NCI-H1048 (cell line): Measurements from ENCODE around the gene NSL1.
"Not testable (repeated sequence)": the region's sequence is repeated elsewhere in the genome, so short reads cannot be mapped to it uniquely, and the experiment has no call there.

Experiments
- DNase-seq: peaks from one replicate; lab custom pipeline; 2025; lab: John Stamatoyannopoulos, UW

The NSL1 gene

DNA sequence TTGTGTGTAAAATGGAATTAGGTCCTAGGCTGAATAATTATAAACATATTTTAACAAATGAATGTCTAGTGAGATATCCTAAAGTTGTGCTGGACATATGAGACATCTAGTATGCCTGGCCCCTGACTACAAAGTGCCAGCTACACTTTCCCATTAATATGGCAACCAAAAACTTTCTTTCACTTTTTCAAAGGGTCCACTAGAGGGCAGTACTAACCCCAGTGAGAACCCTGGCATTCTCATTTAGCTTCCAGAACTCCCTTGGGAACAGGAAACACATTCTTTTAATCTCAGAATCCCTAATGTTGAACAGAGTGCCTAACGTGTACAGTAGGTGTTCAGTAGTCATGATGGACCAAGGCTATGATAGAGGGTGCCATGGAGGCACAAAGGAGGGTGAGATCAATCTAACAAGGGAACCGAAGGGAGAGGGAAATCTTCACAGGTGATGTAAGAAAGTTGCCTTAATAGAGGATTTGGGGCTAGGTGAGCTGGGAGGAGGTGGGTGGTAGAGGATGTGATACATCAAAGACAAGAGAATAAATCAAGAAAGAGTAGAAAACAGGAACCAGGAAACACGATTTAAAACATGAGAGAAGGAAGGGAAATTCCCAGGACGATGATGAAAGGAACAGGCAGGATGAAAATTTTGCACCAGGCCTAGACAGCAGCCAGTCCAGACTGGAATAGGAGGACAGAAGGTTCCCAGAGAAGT, 41.6 kb downstream of the NSL1 start:
- peak; percentile 58 for DNase-seq

DNA sequence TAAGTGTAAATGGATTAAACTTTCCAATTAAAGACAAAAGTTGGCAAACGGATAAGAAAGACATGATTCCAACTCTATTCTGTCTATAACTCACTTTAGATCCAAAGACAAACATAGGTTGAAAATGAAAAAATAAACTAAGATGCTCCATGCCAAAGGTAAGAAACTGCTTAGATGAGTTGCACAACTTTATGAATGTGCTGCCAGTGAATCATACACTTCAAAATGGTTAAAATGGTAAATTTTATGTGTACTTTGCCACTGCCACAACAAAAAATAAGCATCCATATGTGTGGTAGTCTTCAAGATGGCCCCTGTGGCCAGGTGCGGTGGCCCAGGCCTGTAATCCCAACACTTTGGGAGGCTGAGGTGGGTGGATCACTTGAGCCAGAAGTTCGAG, 45.0 kb downstream of the NSL1 start:
- DNase-seq, result no peak

DNA sequence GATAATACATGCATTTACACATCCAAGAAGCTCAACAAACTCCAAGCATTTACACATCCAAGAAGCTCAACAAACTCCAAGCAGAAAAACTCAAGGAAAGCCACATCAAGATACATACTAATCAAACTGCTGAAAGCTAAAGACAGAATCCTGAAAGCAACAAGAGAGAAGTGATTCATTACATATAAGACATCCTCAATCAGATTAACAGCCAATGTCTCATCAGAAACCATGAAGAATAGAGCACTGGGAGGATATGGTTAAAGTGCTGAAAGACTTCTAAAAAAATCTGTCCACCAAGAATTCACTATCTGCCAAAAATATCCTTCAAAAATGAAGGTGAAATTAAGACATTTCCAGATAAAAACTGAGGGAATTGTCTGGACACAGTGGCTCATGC, 46.3 kb downstream of the NSL1 start:
- DNase-seq, result no peak

DNA sequence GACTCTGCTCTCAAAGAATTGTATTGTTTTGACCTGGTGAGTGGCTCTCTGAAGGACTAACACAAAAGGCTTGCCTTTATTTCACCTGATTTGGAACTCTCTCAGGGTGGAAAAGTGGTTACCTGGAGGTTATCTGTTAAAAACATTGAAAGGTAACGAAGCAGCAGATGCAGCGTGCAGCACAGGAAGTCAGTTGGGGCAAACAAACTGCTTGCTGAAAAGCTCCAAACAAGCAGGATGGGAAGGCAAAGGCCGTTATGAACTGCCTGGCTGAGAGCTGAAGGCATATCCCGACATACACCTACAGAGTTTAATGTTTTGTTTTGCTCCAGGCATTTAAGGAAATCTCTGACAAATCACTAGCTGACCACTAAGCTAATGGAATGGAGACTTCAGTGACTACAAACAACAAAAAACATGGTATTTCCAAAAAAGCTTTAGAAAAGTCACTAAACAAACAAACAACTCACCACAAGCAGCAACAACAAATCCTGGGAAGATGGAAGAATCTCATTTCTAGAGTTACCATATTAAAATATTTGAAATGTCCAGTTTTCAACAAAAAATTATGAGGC, 47.6 kb downstream of the NSL1 start:
- DNase-seq, result no peak

DNA sequence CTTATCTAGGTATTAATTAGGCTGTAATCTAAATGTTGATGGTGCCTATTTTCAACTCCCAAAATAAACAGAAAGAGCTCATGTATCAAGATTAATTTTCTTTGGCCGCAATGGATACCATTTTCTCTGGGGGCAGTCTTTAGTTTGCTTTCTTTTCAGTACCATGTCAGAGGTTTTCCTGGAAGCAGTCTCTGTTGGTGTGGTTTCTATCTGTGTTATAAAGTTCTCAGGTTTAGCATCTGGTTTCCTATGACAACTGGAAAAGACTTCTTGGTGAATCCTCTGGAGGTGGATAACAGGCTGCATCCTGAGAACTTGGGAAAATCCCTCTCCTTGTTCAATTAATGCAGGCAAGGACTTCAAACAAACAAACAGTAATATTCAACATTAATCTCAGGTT, 53.2 kb downstream of the NSL1 start:
- DNase-seq, result no peak

DNA sequence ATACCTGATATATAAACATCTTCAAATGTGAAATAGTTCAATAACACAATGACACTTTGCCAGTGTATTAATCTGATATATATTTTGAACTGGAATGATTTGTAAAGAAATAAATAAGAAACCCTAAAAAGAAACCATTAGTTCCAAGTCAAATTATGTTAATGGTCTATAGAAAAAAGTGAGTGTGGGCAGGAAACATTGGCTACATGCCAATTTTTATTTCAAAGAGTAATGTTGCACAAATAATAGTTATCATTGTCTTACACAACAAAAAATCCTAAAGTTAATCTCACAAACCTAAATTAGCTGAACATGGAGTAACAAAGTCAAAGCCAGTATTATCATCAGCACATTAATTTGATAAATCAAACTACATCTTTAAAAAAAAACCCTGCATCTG, 54.0 kb downstream of the NSL1 start:
- no peak for DNase-seq

DNA sequence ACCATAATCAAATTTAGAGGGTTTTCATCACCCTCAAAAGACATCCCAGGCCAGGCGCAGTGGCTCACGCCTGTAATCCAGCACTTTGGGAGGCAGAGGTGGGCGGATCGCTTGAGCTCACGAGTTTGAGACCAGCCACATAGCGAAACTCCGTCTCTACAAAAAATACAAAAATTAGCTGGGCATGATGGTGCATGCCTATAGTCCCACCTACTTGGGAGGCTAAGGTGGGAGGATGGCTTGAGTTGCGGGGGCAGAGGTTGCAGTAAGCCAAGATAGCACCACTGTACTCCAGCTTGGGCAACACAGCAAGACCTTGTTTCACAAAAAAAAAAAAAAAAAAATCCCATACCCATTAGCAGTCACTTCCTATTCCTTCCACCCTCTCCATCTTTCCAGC, 58.5 kb downstream of the NSL1 start:
- DNase-seq, result no peak

DNA sequence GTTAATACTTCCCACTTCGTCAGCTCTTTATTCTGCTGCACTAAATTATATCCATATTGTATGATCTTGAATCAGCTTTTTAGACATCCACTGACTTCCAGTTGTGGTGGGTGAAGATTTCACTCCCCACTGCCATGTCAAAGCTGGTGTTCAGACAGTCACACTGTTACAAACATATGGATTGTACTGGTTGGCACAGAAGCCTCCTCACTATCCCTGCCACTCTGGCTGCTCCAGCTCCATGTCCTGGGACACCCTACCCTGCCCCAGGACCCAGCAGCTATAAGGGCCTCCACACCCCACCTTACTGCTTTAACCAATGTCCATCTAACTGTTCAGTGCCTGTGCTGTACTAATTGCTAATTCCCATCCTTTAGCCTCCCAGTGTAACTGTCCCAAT, 59.9 kb downstream of the NSL1 start:
- DNase-seq, result no peak

DNA sequence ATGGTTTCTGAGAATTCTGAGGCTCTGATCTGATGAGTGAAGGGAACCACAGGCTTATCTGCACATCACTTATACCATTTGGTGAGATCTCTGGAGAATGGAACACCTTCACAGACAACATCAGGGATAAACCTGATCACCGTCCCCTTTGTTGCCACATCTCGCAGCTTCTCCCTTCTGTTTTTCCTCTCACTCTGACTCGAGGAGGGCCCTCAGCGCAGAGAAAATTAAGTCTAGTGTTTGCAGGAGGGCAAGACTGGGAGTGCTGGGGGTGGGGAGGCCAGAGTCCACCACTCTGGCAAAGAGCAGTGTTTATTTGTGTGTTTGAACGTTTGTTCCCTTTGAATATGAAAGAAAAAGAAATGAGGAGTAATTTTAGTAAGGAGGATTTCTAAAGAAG, 63.0 kb downstream of the NSL1 start:
- DNase-seq, result no peak

DNA sequence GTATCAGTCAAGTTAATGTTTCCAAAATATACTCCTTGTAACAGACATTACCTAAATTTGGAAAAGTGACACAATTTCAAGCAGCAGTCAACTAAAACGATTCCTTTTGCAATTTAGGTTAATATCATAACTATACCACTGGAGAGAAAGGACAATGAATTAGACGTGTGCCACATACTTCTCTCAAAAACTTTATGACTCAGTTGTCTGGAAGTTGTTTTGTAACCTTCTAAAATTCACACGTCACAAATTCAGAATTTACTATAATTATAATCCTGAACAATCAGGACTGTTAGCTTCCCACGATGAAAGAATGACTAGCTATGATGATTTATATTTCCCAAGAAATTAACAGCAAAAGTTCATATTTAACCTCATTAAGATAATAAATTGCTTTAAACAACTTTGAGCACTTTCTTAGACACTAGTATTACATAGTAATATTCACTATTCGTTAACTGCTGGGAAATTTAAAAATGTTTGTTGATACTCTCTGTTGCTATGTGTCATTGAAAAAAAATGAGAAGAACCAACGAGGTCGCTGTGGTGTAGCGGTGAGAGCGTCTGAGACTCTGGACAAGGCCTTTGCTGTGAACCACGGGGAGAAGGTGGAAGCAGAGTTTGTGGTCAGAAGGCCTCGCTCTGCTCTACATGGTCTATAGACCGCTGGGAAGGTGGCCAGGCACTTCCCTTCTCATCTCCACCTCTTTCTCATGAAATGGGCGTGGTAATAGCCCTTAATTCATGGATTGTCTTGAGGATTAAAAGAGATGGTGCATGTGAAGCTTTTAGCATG, 64.0 kb downstream of the NSL1 start:
- DNase-seq, result no peak

DNA sequence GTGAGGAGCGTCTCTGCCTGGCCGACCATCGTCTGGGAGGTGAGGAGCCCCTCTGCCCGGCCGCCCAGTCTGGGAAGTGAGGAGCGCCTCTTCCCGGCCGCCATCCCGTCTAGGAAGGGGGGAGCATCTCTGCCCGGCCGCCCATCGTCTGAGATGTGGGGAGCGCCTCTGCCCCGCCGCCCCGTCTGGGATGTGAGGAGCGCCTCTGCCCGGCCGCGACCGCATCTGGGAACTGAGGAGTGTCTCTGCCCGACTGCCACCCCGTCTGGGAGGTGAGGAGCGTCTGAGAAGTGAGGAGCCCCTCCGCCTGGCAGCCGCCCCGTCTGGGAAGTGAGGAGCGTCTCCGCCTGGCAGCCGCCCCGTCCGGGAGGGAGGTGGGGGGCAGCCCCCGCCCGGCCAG, 66.9 kb downstream of the NSL1 start:
- DNase-seq, result not testable (repeated sequence)

DNA sequence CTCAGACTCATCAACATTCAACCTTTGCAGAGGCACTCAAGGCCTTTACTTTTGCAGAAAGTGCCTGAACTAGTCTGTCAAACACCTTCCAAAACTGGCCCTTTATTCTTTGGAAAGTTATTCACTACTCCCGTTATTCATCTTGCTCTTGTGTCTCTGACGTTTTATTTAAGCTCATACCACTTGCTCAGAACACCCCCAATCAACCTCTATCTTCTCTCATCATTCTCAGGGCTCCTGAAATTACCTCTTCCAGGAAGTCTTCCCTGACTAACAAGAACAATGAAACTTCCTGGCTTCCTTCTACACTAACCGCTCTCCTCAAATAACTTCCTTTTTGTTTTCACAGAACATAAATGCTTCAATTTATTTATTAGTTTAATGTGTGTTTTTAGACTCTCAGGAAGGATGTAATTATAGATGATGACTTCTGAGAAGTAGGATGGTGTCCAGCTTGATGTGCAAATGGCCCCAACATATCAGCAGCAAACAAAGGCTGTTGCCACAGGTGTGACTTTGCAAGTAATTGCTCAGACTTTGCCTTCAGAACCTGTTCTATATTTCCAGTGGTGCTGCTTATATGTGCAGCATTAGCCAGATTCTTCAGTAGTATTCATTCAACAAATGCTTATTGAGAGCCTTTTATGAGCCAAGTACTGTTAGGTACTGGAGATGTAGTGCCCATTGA, 69.2 kb downstream of the NSL1 start:
- DNase-seq, result no peak

DNA sequence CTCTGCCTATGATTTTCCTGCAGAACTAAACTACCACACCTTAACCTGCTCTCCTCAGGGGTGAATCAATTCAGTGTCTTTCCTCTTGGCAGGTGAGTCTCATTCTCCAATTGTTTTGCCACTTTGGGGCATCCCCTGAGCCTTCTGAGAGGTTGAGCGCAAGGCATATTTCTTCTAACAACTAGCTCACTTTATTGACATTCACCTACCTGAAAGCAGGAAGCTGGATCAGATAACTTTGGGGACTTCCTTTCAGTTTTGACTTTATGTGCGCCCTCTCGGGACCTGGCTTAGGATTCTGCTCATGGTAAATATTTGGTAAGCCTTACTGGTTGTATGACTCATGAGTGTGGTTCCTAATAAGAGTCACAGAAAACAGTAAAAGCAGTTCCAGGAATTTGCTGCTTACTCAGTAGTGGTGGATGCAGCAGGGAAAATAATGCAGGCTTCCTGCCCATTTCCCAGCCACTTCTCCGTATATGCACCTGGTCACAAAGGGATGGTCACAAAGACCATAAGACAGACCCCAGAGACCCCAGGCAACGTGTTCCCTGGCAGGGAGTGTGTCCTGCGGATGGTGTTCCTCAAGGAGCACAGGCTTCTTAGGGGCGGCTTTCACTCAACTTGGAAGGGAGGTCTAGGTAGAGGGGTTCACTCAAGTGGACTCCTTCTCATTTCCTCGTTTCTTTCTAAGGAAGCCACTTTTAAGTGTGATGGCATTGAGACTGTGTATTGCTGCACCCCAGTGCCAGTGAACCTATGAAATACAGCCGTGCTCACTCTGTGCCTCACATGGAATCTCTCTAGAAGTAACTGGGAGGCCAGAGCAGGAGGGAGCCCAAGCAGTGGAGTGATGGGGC, 70.0 kb downstream of the NSL1 start:
- no peak for DNase-seq

DNA sequence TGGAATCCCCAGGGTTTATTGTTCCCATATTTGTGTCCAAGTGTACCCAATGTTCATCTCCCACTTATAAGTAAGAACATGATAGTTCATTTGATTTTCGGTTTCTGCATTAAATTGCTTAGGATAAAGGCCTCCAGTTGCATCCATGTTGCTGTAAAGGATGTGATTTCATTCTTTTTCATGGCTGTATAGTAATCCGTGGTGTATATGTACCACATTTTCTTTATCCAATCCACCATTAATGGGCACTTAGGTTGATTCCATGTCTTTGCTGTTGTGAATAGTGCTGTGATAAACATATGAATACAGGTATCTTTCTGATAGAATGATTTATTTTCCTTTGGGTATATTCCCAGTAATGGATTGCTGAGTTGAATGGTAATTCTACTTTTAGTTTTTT, 71.9 kb downstream of the NSL1 start:
- no peak for DNase-seq

DNA sequence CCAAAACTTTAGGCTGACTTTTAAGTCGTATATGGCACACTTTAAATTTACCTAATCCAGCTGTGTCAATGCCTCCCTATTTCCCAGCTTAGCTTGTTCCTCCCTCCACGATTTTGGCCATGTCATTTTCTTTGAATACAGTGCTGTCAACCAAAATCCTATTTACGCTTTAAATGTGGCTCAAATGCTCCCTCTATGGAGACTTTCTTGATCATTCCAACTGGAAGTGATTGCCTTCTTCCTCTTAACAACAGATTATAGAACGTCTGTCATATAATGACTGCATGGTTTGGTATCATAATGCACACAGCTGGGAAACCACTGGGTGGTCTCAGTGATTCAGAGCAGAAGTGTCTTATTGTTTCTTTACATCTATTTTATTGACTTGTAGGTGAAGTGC, 73.1 kb downstream of the NSL1 start:
- no peak for DNase-seq

DNA sequence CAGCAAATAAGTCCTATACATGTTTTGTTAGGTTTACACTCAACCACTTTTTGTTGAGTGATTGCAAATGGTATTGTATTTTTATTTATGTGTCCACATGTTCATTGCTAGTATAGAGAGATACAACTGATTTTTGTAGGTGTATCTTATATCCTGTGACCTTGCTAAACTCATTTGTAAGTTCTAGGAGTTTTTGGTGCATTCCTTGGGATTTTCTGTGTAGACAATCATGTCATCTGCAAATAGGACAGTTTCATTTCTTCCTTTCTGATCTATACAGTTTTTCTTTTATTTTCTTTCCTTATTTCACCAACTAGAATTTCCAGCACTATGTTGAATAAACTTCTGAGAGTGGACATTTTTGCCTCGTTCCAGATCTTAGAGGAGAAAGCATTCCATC, 75.4 kb downstream of the NSL1 start:
- DNase-seq, result no peak

DNA sequence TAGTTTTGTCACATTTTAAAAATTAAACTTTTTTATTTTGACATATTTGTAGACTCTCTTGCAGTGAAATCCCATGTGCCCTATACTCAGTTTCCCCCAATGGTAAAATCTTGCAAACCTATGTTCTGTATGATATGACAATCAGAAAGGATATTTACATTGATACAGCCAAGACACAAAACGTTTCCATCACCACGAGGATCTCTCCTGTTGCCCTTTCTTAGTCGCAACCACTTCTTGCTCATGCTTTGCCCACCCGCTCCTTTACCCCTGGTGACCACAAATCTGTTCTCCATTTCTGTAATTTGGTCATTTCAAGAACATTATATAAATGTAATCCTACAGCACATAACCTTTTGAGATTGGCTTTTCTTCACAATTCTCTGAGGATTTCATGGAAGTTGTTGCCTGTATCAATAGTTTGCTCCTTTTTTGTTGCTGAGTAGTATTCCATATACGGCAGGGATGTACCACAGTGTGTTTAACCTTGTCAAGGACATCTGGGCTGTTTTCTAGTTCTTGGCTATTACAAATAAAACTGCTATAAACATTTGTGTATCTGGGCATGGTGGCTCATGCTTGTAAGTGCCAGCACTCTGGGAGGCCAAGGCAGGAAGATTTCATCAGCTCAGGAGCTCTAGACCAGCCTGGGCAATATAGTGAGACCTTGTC, 78.0 kb downstream of the NSL1 start:
- DNase-seq, result no peak

DNA sequence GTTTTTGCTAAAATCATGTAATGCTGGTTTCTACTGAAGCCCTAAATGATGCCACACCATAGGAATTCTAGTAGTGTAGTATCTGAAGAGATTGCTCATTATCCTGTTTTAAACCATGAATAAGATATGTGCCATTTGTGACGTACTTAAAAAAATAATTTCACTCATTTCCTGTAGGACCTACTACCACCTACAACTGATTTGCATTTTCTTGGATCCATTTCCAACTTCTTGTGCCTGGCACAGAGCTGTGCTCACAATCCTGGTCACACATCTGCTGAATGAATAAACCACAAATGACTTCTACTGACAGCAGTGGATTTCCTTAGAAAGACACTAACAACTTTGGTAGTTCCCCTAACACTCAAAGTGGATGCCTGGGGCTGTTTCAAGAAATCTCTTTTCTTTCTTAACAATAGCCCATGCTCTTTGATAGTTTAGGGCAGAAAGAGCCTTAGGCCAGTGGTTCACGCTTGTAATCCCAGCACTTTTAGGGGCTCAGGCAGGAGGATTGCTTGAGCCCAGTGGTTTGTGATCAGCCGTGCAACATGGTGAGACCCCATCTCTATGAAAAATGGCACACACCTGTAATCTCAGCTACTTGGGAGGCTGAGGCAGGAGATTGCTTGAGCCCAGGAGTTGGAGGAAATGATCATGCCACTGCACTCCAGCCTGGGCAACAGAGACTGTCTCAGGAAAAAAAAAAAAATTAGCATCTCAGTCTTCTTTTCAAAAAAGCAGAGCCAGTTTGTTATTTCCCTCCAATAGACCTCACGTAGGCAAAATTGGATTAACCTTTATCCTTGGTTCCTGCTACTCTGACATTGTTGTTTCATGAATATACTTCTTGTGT, 78.9 kb downstream of the NSL1 start:
- no peak for DNase-seq

DNA sequence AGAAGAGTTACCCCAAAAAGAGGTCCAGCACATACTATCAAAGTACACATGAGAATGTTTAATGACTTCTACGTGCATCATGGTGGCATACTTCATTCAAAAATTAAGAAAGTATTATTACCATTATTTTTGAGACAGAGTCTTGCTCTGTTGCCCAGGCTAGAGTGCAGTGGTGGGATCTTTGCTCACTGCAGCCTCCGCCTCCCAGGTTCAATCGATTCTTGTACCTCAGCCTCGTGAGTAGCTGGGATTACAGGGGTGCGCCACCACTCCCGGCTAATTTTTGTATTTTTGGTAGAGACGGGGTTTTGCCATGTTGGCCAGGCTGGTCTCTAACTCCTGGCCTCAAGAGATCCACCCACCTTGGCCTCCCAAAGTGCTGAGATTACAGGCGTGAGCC, 79.6 kb downstream of the NSL1 start:
- DNase-seq, result not testable (repeated sequence)

DNA sequence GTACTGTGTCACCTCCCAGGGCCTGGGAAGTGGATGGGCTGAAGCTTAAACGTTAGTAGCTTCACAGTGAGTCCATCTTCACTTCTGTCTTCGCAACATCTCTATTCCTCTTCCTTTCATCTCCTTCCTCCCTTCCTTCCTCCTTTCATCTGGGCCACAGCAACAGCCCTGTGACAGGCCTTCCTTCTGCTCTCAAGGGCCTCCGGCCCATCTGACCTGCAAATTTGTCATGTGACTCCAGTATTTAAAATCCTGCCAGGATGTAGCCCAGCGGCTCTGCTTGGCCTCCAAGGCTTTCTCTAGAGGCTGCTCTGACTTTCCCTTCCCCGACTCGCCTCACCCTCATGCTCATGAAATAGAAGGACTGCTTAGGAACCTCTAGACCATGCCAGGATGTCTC, 81.0 kb downstream of the NSL1 start:
- no peak for DNase-seq
